Neural cell (in vitro differentiated cells): ENCODE measurements around the gene PSRC1.

ENCODE experiments used
- EP300 ChIP-seq: fragments of 450-650 bp; conservative IDR thresholded peaks from 2 replicates; pipeline ENCODE4 v1.6.1; 2014; ENCODE audit warnings: antibody characterized with exemption, mild to moderate bottlenecking, moderate library complexity; ENCODE audit not compliant: poor library complexity, severe bottlenecking
- POLR2AphosphoS5 ChIP-seq: IDR thresholded peaks from 2 replicates; pipeline ENCODE4 v1.6.1; 2012
- TAF1 ChIP-seq: IDR thresholded peaks from 2 replicates; pipeline ENCODE4 v1.6.1; 2012; ENCODE audit warnings: low read depth
- TF ChIP-seq, protein P1 (sequence below): IDR thresholded peaks from 2 replicates; pipeline ENCODE4 v1.6.1; 2012; ENCODE audit warnings: borderline replicate concordance

- TF ChIP-seq, protein P1, sequence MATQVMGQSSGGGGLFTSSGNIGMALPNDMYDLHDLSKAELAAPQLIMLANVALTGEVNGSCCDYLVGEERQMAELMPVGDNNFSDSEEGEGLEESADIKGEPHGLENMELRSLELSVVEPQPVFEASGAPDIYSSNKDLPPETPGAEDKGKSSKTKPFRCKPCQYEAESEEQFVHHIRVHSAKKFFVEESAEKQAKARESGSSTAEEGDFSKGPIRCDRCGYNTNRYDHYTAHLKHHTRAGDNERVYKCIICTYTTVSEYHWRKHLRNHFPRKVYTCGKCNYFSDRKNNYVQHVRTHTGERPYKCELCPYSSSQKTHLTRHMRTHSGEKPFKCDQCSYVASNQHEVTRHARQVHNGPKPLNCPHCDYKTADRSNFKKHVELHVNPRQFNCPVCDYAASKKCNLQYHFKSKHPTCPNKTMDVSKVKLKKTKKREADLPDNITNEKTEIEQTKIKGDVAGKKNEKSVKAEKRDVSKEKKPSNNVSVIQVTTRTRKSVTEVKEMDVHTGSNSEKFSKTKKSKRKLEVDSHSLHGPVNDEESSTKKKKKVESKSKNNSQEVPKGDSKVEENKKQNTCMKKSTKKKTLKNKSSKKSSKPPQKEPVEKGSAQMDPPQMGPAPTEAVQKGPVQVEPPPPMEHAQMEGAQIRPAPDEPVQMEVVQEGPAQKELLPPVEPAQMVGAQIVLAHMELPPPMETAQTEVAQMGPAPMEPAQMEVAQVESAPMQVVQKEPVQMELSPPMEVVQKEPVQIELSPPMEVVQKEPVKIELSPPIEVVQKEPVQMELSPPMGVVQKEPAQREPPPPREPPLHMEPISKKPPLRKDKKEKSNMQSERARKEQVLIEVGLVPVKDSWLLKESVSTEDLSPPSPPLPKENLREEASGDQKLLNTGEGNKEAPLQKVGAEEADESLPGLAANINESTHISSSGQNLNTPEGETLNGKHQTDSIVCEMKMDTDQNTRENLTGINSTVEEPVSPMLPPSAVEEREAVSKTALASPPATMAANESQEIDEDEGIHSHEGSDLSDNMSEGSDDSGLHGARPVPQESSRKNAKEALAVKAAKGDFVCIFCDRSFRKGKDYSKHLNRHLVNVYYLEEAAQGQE, result no peak
- TF ChIP-seq TAF1 (no peak), POLR2AphosphoS5 (no peak), EP300 (no peak)
Observed at GRCh38 chr1:109322974-109323373, 40.0 kb upstream of the PSRC1 start.
